GM12892 (cell line): Measurements from ENCODE around the gene RHAG.
"Not testable (repeated sequence)": the region's sequence is repeated elsewhere in the genome, so short reads cannot be mapped to it uniquely, and the experiment has no call there.

Source experiments
- DNase-seq: peaks from one replicate; pipeline ENCODE4 v3.0.0; 2011; ENCODE audit not compliant: insufficient read length
- FAIRE-seq: peaks from 2 replicates; lab custom pipeline; 2011; peaks lifted over from hg19 to GRCh38; lab: Jason Lieb, UNC
- POLR2A ChIP-seq: IDR thresholded peaks from 2 replicates; pipeline ENCODE4 v1.6.1; 2011; ENCODE audit warnings: low read depth, low read length, control low read depth
- POLR2AphosphoS5 ChIP-seq: IDR thresholded peaks from 2 replicates; pipeline ENCODE4 v1.6.1; 2011; ENCODE audit warnings: low read depth, low read length, control low read depth
- TAF1 ChIP-seq: IDR thresholded peaks from 2 replicates; pipeline ENCODE4 v1.6.1; 2011; ENCODE audit warnings: low read depth, mild to moderate bottlenecking, control low read depth, low read length, borderline replicate concordance

RHAG gene

GRCh38 chr6:49633541-49633940 lies 3.1 kb downstream of the RHAG start:
- FAIRE-seq = no peak
- no peak for TF ChIP-seq TAF1
- TF ChIP-seq POLR2A = no peak
- no peak for TF ChIP-seq POLR2AphosphoS5
- no peak for DNase-seq

- TF ChIP-seq POLR2A (no peak), POLR2AphosphoS5 (no peak), TAF1 (no peak)
- no peak for FAIRE-seq
- no peak for DNase-seq
These were observed 3.9 kb downstream of the RHAG start for GRCh38 chr6:49632727-49633126.

- not testable (repeated sequence) for FAIRE-seq, DNase-seq
These were observed 7.1 kb downstream of the RHAG start for GRCh38 chr6:49629485-49630088.

- TF ChIP-seq POLR2AphosphoS5 (no peak), POLR2A (no peak), TAF1 (no peak)
- DNase-seq (no peak), FAIRE-seq (no peak)
These were observed 9.8 kb downstream of the RHAG start for GRCh38 chr6:49626811-49627210.

- DNase-seq = no peak
- TF ChIP-seq TAF1 = no peak
- TF ChIP-seq POLR2AphosphoS5 = no peak
- TF ChIP-seq POLR2A = no peak
- FAIRE-seq = no peak
These were observed 18.4 kb downstream of the RHAG start for GRCh38 chr6:49618257-49618656.

GRCh38 chr6:49614144-49614543 lies 22.5 kb downstream of the RHAG start:
- not testable (repeated sequence) for FAIRE-seq, DNase-seq

GRCh38 chr6:49609285-49609684 lies 27.4 kb downstream of the RHAG start:
- DNase-seq = no peak

GRCh38 chr6:49608275-49608674 lies 28.4 kb downstream of the RHAG start:
- not testable (repeated sequence) for DNase-seq, FAIRE-seq

More at GRCh38 chr6:49609285-49609684, 27.4 kb downstream of the RHAG start:
- no peak for FAIRE-seq
- TF ChIP-seq TAF1 (no peak), POLR2AphosphoS5 (no peak), POLR2A (no peak)

- TF ChIP-seq POLR2AphosphoS5 (no peak), POLR2A (no peak), TAF1 (no peak)
- DNase-seq = no peak
- no peak for FAIRE-seq
These were observed 29.2 kb downstream of the RHAG start for GRCh38 chr6:49607391-49607982.

GRCh38 chr6:49606721-49607390 lies 29.8 kb downstream of the RHAG start:
- peak; percentile 8 for DNase-seq
- TF ChIP-seq TAF1 (no peak), POLR2A (no peak), POLR2AphosphoS5 (no peak)
- peak; percentile 57 for FAIRE-seq

GRCh38 chr6:49604080-49604479 lies 32.6 kb downstream of the RHAG start:
- not testable (repeated sequence) for FAIRE-seq, DNase-seq

- FAIRE-seq, DNase-seq: not testable (repeated sequence)
These were observed 49.4 kb downstream of the RHAG start for GRCh38 chr6:49587262-49587661.

GRCh38 chr6:49582529-49582928 lies 54.1 kb downstream of the RHAG start:
- TF ChIP-seq TAF1 = no peak
- no peak for TF ChIP-seq POLR2AphosphoS5
- TF ChIP-seq POLR2A = no peak
- FAIRE-seq = no peak

More at GRCh38 chr6:49582529-49582928, 54.1 kb downstream of the RHAG start:
- DNase-seq = no peak
